WTC11 (cell line): Measurements from ENCODE around the gene STIMATE.

Experiments used
- ATF1 ChIP-seq: sonication (generic); formaldehyde crosslinking; IDR thresholded peaks from 2 replicates; pipeline ENCODE4 v1.8.1; 2023; ENCODE audit warnings: mild to moderate bottlenecking, moderate library complexity, missing genetic modification reagents
- CREM ChIP-seq: sonication (generic); formaldehyde crosslinking; IDR thresholded peaks from 2 replicates; pipeline ENCODE4 v1.8.1; 2022; ENCODE audit warnings: mild to moderate bottlenecking, missing genetic modification reagents, moderate library complexity
- CTCF ChIP-seq: fragments of 200-600 bp; IDR thresholded peaks from 2 replicates; pipeline ENCODE4 v1.8.0; 2022; ENCODE audit warnings: antibody characterized with exemption
- E2F5 ChIP-seq: sonication (generic); formaldehyde crosslinking; IDR thresholded peaks from 2 replicates; pipeline ENCODE4 v1.8.1; 2022; ENCODE audit warnings: mild to moderate bottlenecking, moderate library complexity, missing genetic modification reagents
- JUN ChIP-seq: sonication (generic); formaldehyde crosslinking; IDR thresholded peaks from 2 replicates; pipeline ENCODE4 v1.8.0; 2023; ENCODE audit warnings: mild to moderate bottlenecking, missing genetic modification reagents
- OVOL2 ChIP-seq: fragments of 250-450 bp; sonication (Bioruptor Pico); IDR thresholded peaks from 2 replicates; pipeline ENCODE4 v1.9.0; 2021; ENCODE audit warnings: mild to moderate bottlenecking, borderline replicate concordance
- ZNF219 ChIP-seq: sonication (generic); formaldehyde crosslinking; IDR thresholded peaks from 2 replicates; pipeline ENCODE4 v1.8.0; 2023; ENCODE audit warnings: missing genetic modification reagents, mild to moderate bottlenecking, borderline replicate concordance

GRCh38 chr3:52917044-52917443 lies 19.7 kb upstream of the STIMATE start:
- no peak for TF ChIP-seq CTCF
- no peak for TF ChIP-seq E2F5
- no peak for TF ChIP-seq CREM (CRISPR knock-in tag)
- TF ChIP-seq ATF1, result no peak
- TF ChIP-seq OVOL2 (CRISPR knock-in tag), result no peak
- no peak for TF ChIP-seq JUN (CRISPR knock-in tag)
- TF ChIP-seq ZNF219 (CRISPR knock-in tag), result no peak
